ENCODE data around the gene RASAL2. TPM values are rescaled to one million over a fixed set of nuclear protein-coding genes. Genes with fewer than 3 reads are reported as not detected.

RASAL2 gene
- total and polyA plus RNA-seq, 2 of the 13 experiments (the other 11 are each of a cell fraction or from before 2014, with no cell fraction given): 5.4 to 5.9 TPM

- TF ChIP-seq JUN (CRISPR knock-in tag; IDR thresholded peaks at IDR 0.05): no peak
- TF ChIP-seq ZNF784 (CRISPR knock-in tag; IDR thresholded peaks at IDR 0.05; ENCODE audit: borderline replicate concordance): no peak; the same call in 1 of the 2 replicates
- TF ChIP-seq GFI1 (CRISPR knock-in tag; IDR thresholded peaks at IDR 0.05; ENCODE audit: borderline replicate concordance): peak; percentile 37; the same call in 1 of the 2 replicates
- TF ChIP-seq ARID4A (CRISPR knock-in tag; IDR thresholded peaks at IDR 0.05; ENCODE audit: borderline replicate concordance): peak; percentile 66; the same call in 1 of the 2 replicates
- TF ChIP-seq ZNF34 (CRISPR knock-in tag; IDR thresholded peaks at IDR 0.05; ENCODE audit: borderline replicate concordance): no peak
- TF ChIP-seq ZSCAN20 (CRISPR knock-in tag; IDR thresholded peaks at IDR 0.05; ENCODE audit: borderline replicate concordance): 0 out of 2 replicates have a peak, but pooled peaks have one; percentile 78
- no peak for TF ChIP-seq ZBTB8A (CRISPR knock-in tag; IDR thresholded peaks at IDR 0.05; ENCODE audit: borderline replicate concordance, low read depth)
- TF ChIP-seq PLRG1 (conservative IDR thresholded peaks at IDR 0.05): no peak
- TF ChIP-seq ZNF878 (CRISPR knock-in tag; IDR thresholded peaks at IDR 0.05): no peak
- TF ChIP-seq ZMYM2 (CRISPR knock-in tag; IDR thresholded peaks at IDR 0.05): no peak
- TF ChIP-seq NBN (conservative IDR thresholded peaks at IDR 0.05): no peak
- TF ChIP-seq DNMT3B (CRISPR knock-in tag; conservative IDR thresholded peaks at IDR 0.05): no peak
- TF ChIP-seq MZF1 (CRISPR knock-in tag; IDR thresholded peaks at IDR 0.05; ENCODE audit: borderline replicate concordance): no peak
- no peak for TF ChIP-seq HMG20B (CRISPR knock-in tag; conservative IDR thresholded peaks at IDR 0.05)
- TF ChIP-seq ZNF558 (CRISPR knock-in tag; IDR thresholded peaks at IDR 0.05; ENCODE audit: borderline replicate concordance): no peak
- no peak for TF ChIP-seq CERS6 (CRISPR knock-in tag; IDR thresholded peaks at IDR 0.05)
- TF ChIP-seq TP53 (CRISPR knock-in tag; conservative IDR thresholded peaks at IDR 0.05): no peak
- TF ChIP-seq ZNF788 (CRISPR knock-in tag; IDR thresholded peaks at IDR 0.05; ENCODE audit: borderline replicate concordance): no peak; the same call in 1 of the 2 replicates
- no peak for TF ChIP-seq KLF13 (CRISPR knock-in tag; IDR thresholded peaks at IDR 0.05)
- TF ChIP-seq ZNF331 (CRISPR knock-in tag; IDR thresholded peaks at IDR 0.05): no peak
- no peak for TF ChIP-seq ZNF83 (CRISPR knock-in tag; IDR thresholded peaks at IDR 0.05; ENCODE audit: borderline replicate concordance)
- no peak for TF ChIP-seq MEIS2 (CRISPR knock-in tag; IDR thresholded peaks at IDR 0.05)
Measured at GRCh38 chr1:178093951-178094738, at the start of gene RASAL2 (continued).

Data from HepG2 (cell line).